Neural progenitor cell (in vitro differentiated cells): ENCODE data around the gene RAP2C. TPM values are rescaled to one million over a fixed set of nuclear protein-coding genes. Genes with fewer than 3 reads are reported as not detected.

Experiments used
- DNase-seq: peaks from one replicate; pipeline ENCODE4 v3.0.0-alpha.2; 2016; ENCODE audit warnings: low spot score
- H2AFZ ChIP-seq: fragments of 200-600 bp; sonication (generic); replicated peaks from 2 replicates; pipeline ENCODE4 v1.6.1; 2016; ENCODE audit warnings: antibody characterized with exemption
- H3F3A ChIP-seq: fragments of 200-600 bp; sonication (generic); 2 replicates; pipeline ENCODE4 v1.6.1; 2016; ENCODE audit warnings: antibody characterized with exemption, low read depth
- H3K27ac ChIP-seq: fragments of 200-600 bp; sonication (generic); 2 replicates; pipeline ENCODE4 v1.5.1; 2016; ENCODE audit warnings: mild to moderate bottlenecking
- H3K27me3 ChIP-seq: fragments of 200-600 bp; sonication (generic); 2 replicates; pipeline ENCODE4 v1.6.1; 2016; ENCODE audit warnings: mild to moderate bottlenecking, moderate library complexity
- H3K36me3 ChIP-seq: fragments of 200-600 bp; sonication (generic); 2 replicates; pipeline ENCODE4 v1.5.1; 2016
- H3K4me1 ChIP-seq: fragments of 200-600 bp; sonication (generic); 2 replicates; pipeline ENCODE4 v1.6.1; 2016; ENCODE audit warnings: mixed run types
- H3K4me2 ChIP-seq: fragments of 200-600 bp; sonication (generic); 2 replicates; pipeline ENCODE4 v1.6.1; 2016
- H3K4me3 ChIP-seq: fragments of 200-600 bp; sonication (generic); 2 replicates; pipeline ENCODE4 v1.5.1; 2016
- H3K79me2 ChIP-seq: fragments of 200-600 bp; sonication (generic); 2 replicates; pipeline ENCODE4 v1.6.1; 2016; ENCODE audit warnings: low read depth
- H3K9ac ChIP-seq: fragments of 200-600 bp; sonication (generic); 2 replicates; pipeline ENCODE4 v1.6.1; 2016
- H3K9me3 ChIP-seq: fragments of 200-600 bp; sonication (generic); 2 replicates; pipeline ENCODE4 v1.5.1; 2016; ENCODE audit warnings: low read depth
- H4K20me1 ChIP-seq: fragments of 200-600 bp; sonication (generic); 2 replicates; pipeline ENCODE4 v1.6.1; 2016; ENCODE audit warnings: low read depth
- H3K27ac Mint-ChIP-seq: 3 replicates; pipeline ENCODE4 v1.8.0; 2021; ENCODE audit warnings: mixed read lengths
- H3K27me3 Mint-ChIP-seq: 2 replicates; pipeline ENCODE4 v1.8.0; 2022; ENCODE audit warnings: low read depth, mild to moderate bottlenecking, inconsistent platforms, moderate library complexity, mixed read lengths; ENCODE audit not compliant: insufficient read depth
- H3K36me3 Mint-ChIP-seq: 3 replicates; pipeline ENCODE4 v1.8.0; 2021; ENCODE audit warnings: mixed read lengths
- H3K4me1 Mint-ChIP-seq: 3 replicates; pipeline ENCODE4 v1.8.0; 2021; ENCODE audit warnings: mixed read lengths
- H3K4me3 Mint-ChIP-seq: 3 replicates; pipeline ENCODE4 v1.8.0; 2021; ENCODE audit warnings: mild to moderate bottlenecking, moderate library complexity, mixed read lengths
- H3K9me3 Mint-ChIP-seq: 3 replicates; pipeline ENCODE4 v1.8.0; 2020; ENCODE audit warnings: mixed read lengths
- CTCF ChIP-seq: fragments of 200-600 bp; sonication (generic); IDR thresholded peaks from 2 replicates; pipeline ENCODE4 v1.5.1; 2017; ENCODE audit warnings: antibody characterized with exemption, mild to moderate bottlenecking
- EZH2 ChIP-seq: fragments of 200-600 bp; sonication (generic); IDR thresholded peaks from 2 replicates; pipeline ENCODE4 v1.6.1; 2017; ENCODE audit warnings: antibody characterized with exemption, mild to moderate bottlenecking, moderate library complexity
- EZH2phosphoT487 ChIP-seq: fragments of 200-600 bp; sonication (generic); IDR thresholded peaks from 2 replicates; pipeline ENCODE4 v1.6.1; 2017; ENCODE audit warnings: antibody characterized with exemption
- total RNA-seq: library from RNA; depleted of rRNA; stranded (reverse); fragments of >200 nt; gene quantifications from 2 replicates; pipeline ENCODE4 v1.2.3, GENCODE V29; 2015; ENCODE audit warnings: low replicate concordance

RAP2C gene
- total RNA-seq, 1 donor from 2014 or later: 43.8 TPM

- Histone ChIP-seq H3K9me3 (no peaks in the 10 kb centered on the region), H3K4me2 (no peak overlapping the region), H3K4me3 (no peak overlapping the region), H3K4me1 (no peaks in the 10 kb centered on the region), H2AFZ (no peak overlapping the region), H3K27me3 (no peaks in the 10 kb centered on the region), H3K36me3 (no peaks in the 10 kb centered on the region), H4K20me1 (no peaks in the 10 kb centered on the region), H3F3A (no peaks in the 10 kb centered on the region), H3K27ac (no peak overlapping the region), H3K9ac (no peak overlapping the region), H3K79me2 (no peaks in the 10 kb centered on the region)
- no peak for DNase-seq
- Mint-ChIP-seq H3K27me3 (peaks cover 2% of the 10 kb centered on the region), H3K36me3 (no peaks in the 10 kb centered on the region), H3K9me3 (no peaks in the 10 kb centered on the region), H3K4me3 (no peak overlapping the region), H3K27ac (no peak overlapping the region), H3K4me1 (no peaks in the 10 kb centered on the region)
- TF ChIP-seq EZH2phosphoT487: no peak
- no peak for TF ChIP-seq EZH2
- TF ChIP-seq CTCF: no peak
Measured at GRCh38 chrX:132187451-132187850, 31.8 kb downstream of the RAP2C start.

DNA sequence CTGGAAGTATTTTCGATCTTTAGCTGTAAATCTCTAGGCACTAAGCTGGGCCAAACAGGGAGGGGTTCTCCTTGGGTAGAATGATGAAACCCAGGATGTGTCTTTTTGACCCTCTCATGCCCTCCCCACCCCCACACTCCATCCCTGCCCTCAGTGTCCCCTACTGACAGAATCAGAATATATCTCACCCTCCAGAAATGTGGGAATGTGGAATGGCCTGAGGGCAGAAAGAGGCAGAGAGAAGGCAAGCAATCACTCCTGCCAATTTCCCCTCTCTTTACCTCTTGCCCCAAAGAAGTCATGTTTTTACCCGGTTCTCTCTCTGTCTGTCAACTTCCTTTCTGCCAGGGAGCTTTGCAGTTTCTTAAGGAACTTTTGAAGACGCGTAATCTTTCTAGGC lies 34.4 kb downstream of the RAP2C start:
- H3K9ac ChIP-seq: no peak overlapping the region
- H3K27me3 ChIP-seq: no peaks in the 10 kb centered on the region
- no peak overlapping the region for H3K27ac Mint-ChIP-seq
- no peaks in the 10 kb centered on the region for H4K20me1 ChIP-seq
- no peaks in the 10 kb centered on the region for H3K79me2 ChIP-seq
- no peaks in the 10 kb centered on the region for H3K36me3 ChIP-seq
- no peaks in the 10 kb centered on the region for H3K4me1 ChIP-seq
- no peak overlapping the region for H3K4me2 ChIP-seq
- H3K27me3 Mint-ChIP-seq: peaks cover 2% of the 10 kb centered on the region
- H3K4me3 Mint-ChIP-seq: no peak overlapping the region
- no peaks in the 10 kb centered on the region for H3F3A ChIP-seq
- H3K9me3 ChIP-seq: no peaks in the 10 kb centered on the region
- no peak overlapping the region for H3K27ac ChIP-seq
- no peak for DNase-seq
- H3K9me3 Mint-ChIP-seq: no peaks in the 10 kb centered on the region
- no peak overlapping the region for H2AFZ ChIP-seq
- no peaks in the 10 kb centered on the region for H3K4me1 Mint-ChIP-seq
- TF ChIP-seq EZH2phosphoT487 (no peak), CTCF (no peak), EZH2 (no peak)
- no peaks in the 10 kb centered on the region for H3K36me3 Mint-ChIP-seq
- H3K4me3 ChIP-seq: no peak overlapping the region

- Histone ChIP-seq H3K4me1 (no peaks in the 10 kb centered on the region), H3F3A (no peaks in the 10 kb centered on the region), H4K20me1 (no peaks in the 10 kb centered on the region), H3K9ac (no peak overlapping the region), H3K27me3 (no peaks in the 10 kb centered on the region), H3K4me2 (no peak overlapping the region), H3K79me2 (no peaks in the 10 kb centered on the region), H3K27ac (no peak overlapping the region), H3K36me3 (no peaks in the 10 kb centered on the region), H2AFZ (no peak overlapping the region), H3K9me3 (peaks cover 4% of the 10 kb centered on the region), H3K4me3 (no peak overlapping the region)
- DNase-seq: no peak
- Mint-ChIP-seq H3K27ac (no peak overlapping the region), H3K27me3 (no peaks in the 10 kb centered on the region), H3K4me1 (no peaks in the 10 kb centered on the region), H3K4me3 (no peak overlapping the region), H3K9me3 (no peaks in the 10 kb centered on the region), H3K36me3 (no peaks in the 10 kb centered on the region)
- TF ChIP-seq EZH2phosphoT487 (no peak), EZH2 (no peak), CTCF (no peak)
Measured at GRCh38 chrX:132181364-132181763, 37.9 kb downstream of the RAP2C start.
